HepG2 (cell line): Measurements from ENCODE around the gene FJX1. TPM values are rescaled to one million over a fixed set of nuclear protein-coding genes. Genes with fewer than 3 reads are reported as not detected.
A peak's percentile ranks its signal among the peaks of the same experiment; 100 is the strongest.

Experiments used
- AKAP8 ChIP-seq: sonication (generic); formaldehyde crosslinking; IDR thresholded peaks from 2 replicates; pipeline ENCODE4 v1.5.1; 2020; ENCODE audit warnings: mild to moderate bottlenecking, missing genetic modification reagents
- CEBPB ChIP-seq: IDR thresholded peaks from 2 replicates; pipeline ENCODE4 v1.6.1; 2011; ENCODE audit warnings: low read depth, low read length, improper control_type of control experiment, borderline replicate concordance
- CREM ChIP-seq, 2 experiments: sonication (generic) in 1 of 2; formaldehyde crosslinking in 1 of 2; IDR thresholded peaks; 2 replicates each; pipeline versions ENCODE4 v1.4.0 to v1.6.1; 2016 to 2020; ENCODE audit warnings: antibody characterized with exemption in 1 of 2, mild to moderate bottlenecking in 1 of 2, missing genetic modification reagents in 1 of 2
- DRAP1 ChIP-seq: IDR thresholded peaks from 2 replicates; pipeline ENCODE4 v1.6.1; 2016; ENCODE audit warnings: missing genetic modification reagents, missing compliant biosample characterization
- GLI4 ChIP-seq: sonication (generic); formaldehyde crosslinking; IDR thresholded peaks from 2 replicates; pipeline ENCODE4 v1.5.1; 2020; ENCODE audit warnings: missing genetic modification reagents, mild to moderate bottlenecking, moderate library complexity, borderline replicate concordance
- JDP2 ChIP-seq: sonication (generic); formaldehyde crosslinking; IDR thresholded peaks from 2 replicates; pipeline ENCODE4 v1.8.1; 2022; ENCODE audit warnings: missing genetic modification reagents, borderline replicate concordance
- KDM1A ChIP-seq: IDR thresholded peaks from 2 replicates; pipeline ENCODE4 v1.6.1; 2016; ENCODE audit warnings: missing compliant biosample characterization
- KLF13 ChIP-seq: sonication (generic); formaldehyde crosslinking; IDR thresholded peaks from 2 replicates; pipeline ENCODE4 v1.4.0; 2020; ENCODE audit warnings: mild to moderate bottlenecking, missing genetic modification reagents
- MAF1 ChIP-seq: sonication (generic); formaldehyde crosslinking; IDR thresholded peaks from 2 replicates; pipeline ENCODE4 v1.5.0; 2020; ENCODE audit warnings: missing genetic modification reagents, borderline replicate concordance
- NCOA1 ChIP-seq: sonication (generic); formaldehyde crosslinking; IDR thresholded peaks from 2 replicates; pipeline ENCODE4 v1.9.0; 2021; ENCODE audit warnings: missing genetic modification reagents
- NFKBIZ ChIP-seq: IDR thresholded peaks from 2 replicates; pipeline ENCODE4 v1.6.1; 2018; ENCODE audit warnings: missing genetic modification reagents, missing compliant biosample characterization
- PHF8 ChIP-seq: sonication (generic); formaldehyde crosslinking; IDR thresholded peaks from 2 replicates; pipeline ENCODE4 v1.5.0; 2020; ENCODE audit warnings: missing genetic modification reagents
- SAP130 ChIP-seq: IDR thresholded peaks from 2 replicates; pipeline ENCODE4 v1.6.1; 2016; ENCODE audit warnings: low read depth
- SIX1 ChIP-seq: sonication (generic); formaldehyde crosslinking; IDR thresholded peaks from 2 replicates; pipeline ENCODE4 v1.4.0; 2020; ENCODE audit warnings: missing genetic modification reagents, borderline replicate concordance
- TFDP1 ChIP-seq: IDR thresholded peaks from 2 replicates; pipeline ENCODE4 v1.6.1; 2016; ENCODE audit warnings: missing compliant biosample characterization, missing genetic modification reagents, borderline replicate concordance
- THYN1 ChIP-seq: sonication (generic); formaldehyde crosslinking; IDR thresholded peaks from 2 replicates; pipeline ENCODE4 v1.8.1; 2023; ENCODE audit warnings: low read depth, mild to moderate bottlenecking, moderate library complexity, missing genetic modification reagents, borderline replicate concordance
- ZNF20 ChIP-seq: sonication (generic); formaldehyde crosslinking; IDR thresholded peaks from 2 replicates; pipeline ENCODE4 v1.4.0; 2020; ENCODE audit warnings: mild to moderate bottlenecking, moderate library complexity, missing genetic modification reagents
- ZNF24 ChIP-seq: fragments of 450-650 bp; IDR thresholded peaks from 2 replicates; pipeline ENCODE4 v1.6.1; 2017; ENCODE audit warnings: antibody characterized with exemption, mild to moderate bottlenecking
- ZNF496 ChIP-seq: sonication (generic); formaldehyde crosslinking; IDR thresholded peaks from 2 replicates; pipeline ENCODE4 v1.8.1; 2023; ENCODE audit warnings: mild to moderate bottlenecking, moderate library complexity, missing genetic modification reagents; ENCODE audit not compliant: insufficient replicate concordance
- ZNF562 ChIP-seq: sonication (generic); formaldehyde crosslinking; IDR thresholded peaks from 2 replicates; pipeline ENCODE4 v1.8.0; 2022; ENCODE audit warnings: missing genetic modification reagents, borderline replicate concordance
- ZNF570 ChIP-seq: sonication (generic); formaldehyde crosslinking; IDR thresholded peaks from 2 replicates; pipeline ENCODE4 v1.4.0; 2020; ENCODE audit warnings: mild to moderate bottlenecking, missing genetic modification reagents, borderline replicate concordance
- ZNF615 ChIP-seq: sonication (generic); formaldehyde crosslinking; IDR thresholded peaks from 2 replicates; pipeline ENCODE4 v1.5.0; 2020; ENCODE audit warnings: mild to moderate bottlenecking, missing genetic modification reagents, borderline replicate concordance
- ZNF788 ChIP-seq: sonication (generic); formaldehyde crosslinking; IDR thresholded peaks from 2 replicates; pipeline ENCODE4 v1.5.0; 2020; ENCODE audit warnings: mild to moderate bottlenecking, missing genetic modification reagents, borderline replicate concordance
- polyA plus RNA-seq, 8 experiments: library from polyadenylated mRNA; depleted of rRNA in 3 of 8; stranded (reverse) in 7 of 8; unstranded in 1 of 8; fragments of >200 nt; fragmentation: Illumina TruSeq in 4 of 8; extraction: Trizol in 4 of 8; gene quantifications; 2 replicates each; pipeline versions ENCODE4 v1.2.1 to v1.2.3, GENCODE V29; 2011 to 2016; ENCODE audit warnings: low read depth in 4 of 8, missing spikeins in 1 of 8, mixed read lengths in 1 of 8; ENCODE audit not compliant: insufficient read depth in 1 of 8
- total RNA-seq, 5 experiments: library from RNA; depleted of rRNA; stranded (reverse); fragments of >200 nt; fragmentation: Illumina TruSeq; extraction: Trizol; gene quantifications; 2 replicates each; pipeline ENCODE4 v1.2.3, GENCODE V29; 2016; ENCODE audit warnings: low read depth in 1 of 5
- TF ChIP-seq, protein P1 (sequence below): sonication (generic); formaldehyde crosslinking; IDR thresholded peaks from 2 replicates; pipeline ENCODE4 v1.9.0; 2022; ENCODE audit warnings: low read depth, missing genetic modification reagents
- TF ChIP-seq, protein P2 (sequence below): sonication (generic); formaldehyde crosslinking; IDR thresholded peaks from 2 replicates; pipeline ENCODE4 v1.4.0; 2020; ENCODE audit warnings: low read depth, mild to moderate bottlenecking, missing genetic modification reagents
- TF ChIP-seq, protein P3 (sequence below): sonication (generic); formaldehyde crosslinking; IDR thresholded peaks from 2 replicates; pipeline ENCODE4 v1.4.0; 2020; ENCODE audit warnings: mild to moderate bottlenecking, missing genetic modification reagents

FJX1 gene
- total and polyA plus RNA-seq, 2 of the 13 experiments (the other 11 are each of a cell fraction or from before 2014, with no cell fraction given), result 0.40 to 0.82 TPM

- TF ChIP-seq, protein P1, sequence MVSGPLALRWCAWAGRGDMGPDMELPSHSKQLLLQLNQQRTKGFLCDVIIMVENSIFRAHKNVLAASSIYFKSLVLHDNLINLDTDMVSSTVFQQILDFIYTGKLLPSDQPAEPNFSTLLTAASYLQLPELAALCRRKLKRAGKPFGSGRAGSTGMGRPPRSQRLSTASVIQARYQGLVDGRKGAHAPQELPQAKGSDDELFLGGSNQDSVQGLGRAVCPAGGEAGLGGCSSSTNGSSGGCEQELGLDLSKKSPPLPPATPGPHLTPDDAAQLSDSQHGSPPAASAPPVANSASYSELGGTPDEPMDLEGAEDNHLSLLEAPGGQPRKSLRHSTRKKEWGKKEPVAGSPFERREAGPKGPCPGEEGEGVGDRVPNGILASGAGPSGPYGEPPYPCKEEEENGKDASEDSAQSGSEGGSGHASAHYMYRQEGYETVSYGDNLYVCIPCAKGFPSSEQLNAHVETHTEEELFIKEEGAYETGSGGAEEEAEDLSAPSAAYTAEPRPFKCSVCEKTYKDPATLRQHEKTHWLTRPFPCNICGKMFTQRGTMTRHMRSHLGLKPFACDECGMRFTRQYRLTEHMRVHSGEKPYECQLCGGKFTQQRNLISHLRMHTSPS, result no peak; the same call in 1 of the 2 replicates
- TF ChIP-seq KDM1A (CRISPR knock-in tag) (peak; percentile 85; the same call in 1 of the 2 replicates), ZNF24 (no peak), ZNF20 (CRISPR knock-in tag) (peak; percentile 78), MAF1 (CRISPR knock-in tag) (0 out of 2 replicates have a peak, but pooled peaks have one; percentile 76), ZNF496 (CRISPR knock-in tag) (peak; percentile 82), DRAP1 (no peak; the same call in 1 of the 2 replicates), PHF8 (CRISPR knock-in tag) (peak; percentile 89), ZNF615 (CRISPR knock-in tag) (peak; percentile 95), ZNF788 (CRISPR knock-in tag) (no peak), THYN1 (CRISPR knock-in tag) (no peak), NFKBIZ (peak; percentile 74; the same call in 1 of the 2 replicates), CREM (IDR thresholded peaks at IDR 0.05) (no peak), CREM (CRISPR knock-in tag; IDR thresholded peaks at IDR 0.05) (no peak), JDP2 (peak; percentile 78), CEBPB (no peak), SIX1 (CRISPR knock-in tag) (no peak), AKAP8 (CRISPR knock-in tag) (peak; percentile 62; the same call in 1 of the 2 replicates), ZNF562 (CRISPR knock-in tag) (peak; percentile 93), KLF13 (CRISPR knock-in tag) (0 out of 2 replicates have a peak, but pooled peaks have one; percentile 88), NCOA1 (no peak), TFDP1 (peak; percentile 97), SAP130 (CRISPR knock-in tag) (peak; percentile 50), GLI4 (CRISPR knock-in tag) (peak; percentile 97; the same call in 1 of the 2 replicates), ZNF570 (peak; percentile 99; the same call in 1 of the 2 replicates)
- TF ChIP-seq, protein P2, sequence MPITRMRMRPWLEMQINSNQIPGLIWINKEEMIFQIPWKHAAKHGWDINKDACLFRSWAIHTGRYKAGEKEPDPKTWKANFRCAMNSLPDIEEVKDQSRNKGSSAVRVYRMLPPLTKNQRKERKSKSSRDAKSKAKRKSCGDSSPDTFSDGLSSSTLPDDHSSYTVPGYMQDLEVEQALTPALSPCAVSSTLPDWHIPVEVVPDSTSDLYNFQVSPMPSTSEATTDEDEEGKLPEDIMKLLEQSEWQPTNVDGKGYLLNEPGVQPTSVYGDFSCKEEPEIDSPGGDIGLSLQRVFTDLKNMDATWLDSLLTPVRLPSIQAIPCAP (CRISPR knock-in tag), result no peak
- TF ChIP-seq, protein P3, sequence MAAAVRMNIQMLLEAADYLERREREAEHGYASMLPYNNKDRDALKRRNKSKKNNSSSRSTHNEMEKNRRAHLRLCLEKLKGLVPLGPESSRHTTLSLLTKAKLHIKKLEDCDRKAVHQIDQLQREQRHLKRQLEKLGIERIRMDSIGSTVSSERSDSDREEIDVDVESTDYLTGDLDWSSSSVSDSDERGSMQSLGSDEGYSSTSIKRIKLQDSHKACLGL (CRISPR knock-in tag), result peak; percentile 99
Measured at GRCh38 chr11:35662649-35663407, 44.6 kb downstream of the FJX1 start, which contains the start of gene TRIM44 (continued).
